ENCODE measurements around the gene IL1R2.
A peak's percentile ranks its signal among the peaks of the same experiment; 100 is the strongest.
"Not testable (repeated sequence)": the region's sequence is repeated elsewhere in the genome, so short reads cannot be mapped to it uniquely, and the experiment has no call there.

The IL1R2 gene

GRCh38 chr2:101995019-101995418, 3.3 kb downstream of the IL1R2 start:
- H3K27ac ChIP-seq: no peak overlapping the region
- DNase-seq (ENCODE audit: low read depth, low spot score): no peak

- no peak overlapping the region for H3K27ac ChIP-seq
- no peak for DNase-seq (ENCODE audit: low read depth, low spot score)
These were observed 4.0 kb downstream of the IL1R2 start for GRCh38 chr2:101995804-101996203.

- peak overlapping the region; percentile 84 for H3K27ac ChIP-seq
- no peak for DNase-seq (ENCODE audit: low read depth, low spot score)
These were observed 6.8 kb downstream of the IL1R2 start for GRCh38 chr2:101998556-101998895.

- peak overlapping the region; percentile 84 for H3K27ac ChIP-seq
These were observed 7.4 kb downstream of the IL1R2 start for GRCh38 chr2:101998896-101999789.

GRCh38 chr2:102000012-102000411, 8.3 kb downstream of the IL1R2 start:
- no peak for DNase-seq (ENCODE audit: low read depth, low spot score)
- H3K27ac ChIP-seq: peak overlapping the region; percentile 84

More at GRCh38 chr2:101998896-101999789, 7.4 kb downstream of the IL1R2 start:
- no peak for DNase-seq (ENCODE audit: low read depth, low spot score)

GRCh38 chr2:102000813-102001766, 9.3 kb downstream of the IL1R2 start:
- no peak for DNase-seq (ENCODE audit: low read depth, low spot score)
- H3K27ac ChIP-seq: peak overlapping the region; percentile 84

- H3K27ac ChIP-seq: peak overlapping the region; percentile 84
- peak; percentile 84 for DNase-seq (ENCODE audit: low read depth, low spot score)
These were observed 10.0 kb downstream of the IL1R2 start for GRCh38 chr2:102001767-102002142.

GRCh38 chr2:102002228-102002627, 10.5 kb downstream of the IL1R2 start:
- H3K27ac ChIP-seq: peak overlapping the region; percentile 84
- DNase-seq (ENCODE audit: low read depth, low spot score): no peak

- not testable (repeated sequence) for DNase-seq (ENCODE audit: low read depth, low spot score); H3K27ac ChIP-seq
These were observed 11.1 kb downstream of the IL1R2 start for GRCh38 chr2:102002909-102003308.

- DNase-seq (ENCODE audit: low read depth, low spot score): no peak
- no peak overlapping the region for H3K27ac ChIP-seq
These were observed 11.9 kb downstream of the IL1R2 start for GRCh38 chr2:102003696-102004095.

GRCh38 chr2:102004581-102004980, 12.8 kb downstream of the IL1R2 start:
- H3K27ac ChIP-seq: no peak overlapping the region
- DNase-seq (ENCODE audit: low read depth, low spot score): no peak

GRCh38 chr2:102005449-102005848, 13.7 kb downstream of the IL1R2 start:
- H3K27ac ChIP-seq: no peak overlapping the region
- no peak for DNase-seq (ENCODE audit: low read depth, low spot score)

- H3K27ac ChIP-seq: no peak overlapping the region
- no peak for DNase-seq (ENCODE audit: low read depth, low spot score)
These were observed 14.5 kb downstream of the IL1R2 start for GRCh38 chr2:102005989-102006885.

- H3K27ac ChIP-seq: no peak overlapping the region
- DNase-seq (ENCODE audit: low read depth, low spot score): no peak
These were observed 15.1 kb downstream of the IL1R2 start for GRCh38 chr2:102006886-102007278.

- DNase-seq (ENCODE audit: low read depth, low spot score): no peak
- H3K27ac ChIP-seq: no peak overlapping the region
These were observed 16.7 kb downstream of the IL1R2 start for GRCh38 chr2:102008490-102008889.

- no peak overlapping the region for H3K27ac ChIP-seq
- DNase-seq (ENCODE audit: low read depth, low spot score): no peak
These were observed 17.8 kb downstream of the IL1R2 start for GRCh38 chr2:102009557-102009956.

GRCh38 chr2:102010902-102011301, 19.1 kb downstream of the IL1R2 start:
- H3K27ac ChIP-seq: no peak overlapping the region
- DNase-seq (ENCODE audit: low read depth, low spot score): no peak

- no peak for DNase-seq (ENCODE audit: low read depth, low spot score)
- H3K27ac ChIP-seq: no peak overlapping the region
These were observed 20.4 kb downstream of the IL1R2 start for GRCh38 chr2:102012061-102012614.

- no peak overlapping the region for H3K27ac ChIP-seq
- no peak for DNase-seq (ENCODE audit: low read depth, low spot score)
These were observed 21.7 kb downstream of the IL1R2 start for GRCh38 chr2:102013206-102014040.
